HG03060 (cell line): ENCODE measurements around the gene LRRC31.

Experiments
- ATAC-seq: cut with Tn5 transposase; IDR thresholded peaks from one replicate; pipeline ENCODE4 v1.9.1; 2021; ENCODE audit warnings: low read depth, moderate number of reproducible peaks; ENCODE audit not compliant: unreplicated experiment

The LRRC31 gene

GRCh38 chr3:169815590-169816150, 54.1 kb downstream of the LRRC31 start:
- no peak for ATAC-seq

- peak; percentile 88 for ATAC-seq
Measured at GRCh38 chr3:169813757-169814517, 55.8 kb downstream of the LRRC31 start.

GRCh38 chr3:169813278-169813677, 56.5 kb downstream of the LRRC31 start:
- ATAC-seq = no peak

- peak; percentile 51 for ATAC-seq
Measured at GRCh38 chr3:169812332-169813235, 57.2 kb downstream of the LRRC31 start, which contains the start of the genes LRRC34 and LRRIQ4. TSS of gene LRRC34 (minus strand) at chr3:169812904. CDS start at chr3:169812548, 356 bp downstream. TSS of gene LRRIQ4 (plus strand) at chr3:169812870. CDS start at chr3:169821922, 9,052 bp downstream.

GRCh38 chr3:169811631-169812331, 58.0 kb downstream of the LRRC31 start:
- ATAC-seq = no peak

- ATAC-seq = no peak
Measured at GRCh38 chr3:169809230-169809795, 60.4 kb downstream of the LRRC31 start.

GRCh38 chr3:169804681-169805080, 65.1 kb downstream of the LRRC31 start:
- ATAC-seq = no peak

- no peak for ATAC-seq
Measured at GRCh38 chr3:169792359-169792758, 77.4 kb downstream of the LRRC31 start.

GRCh38 chr3:169790687-169791429, 78.9 kb downstream of the LRRC31 start:
- ATAC-seq = no peak

GRCh38 chr3:169790219-169790618, 79.5 kb downstream of the LRRC31 start:
- no peak for ATAC-seq
